GM12892 (cell line): ENCODE data around the gene KRTAP4-9.

Source experiments
- POLR2A ChIP-seq: IDR thresholded peaks from 2 replicates; pipeline ENCODE4 v1.6.1; 2011; ENCODE audit warnings: low read depth, low read length, control low read depth
- POLR2AphosphoS5 ChIP-seq: IDR thresholded peaks from 2 replicates; pipeline ENCODE4 v1.6.1; 2011; ENCODE audit warnings: low read depth, low read length, control low read depth
- TAF1 ChIP-seq: IDR thresholded peaks from 2 replicates; pipeline ENCODE4 v1.6.1; 2011; ENCODE audit warnings: low read depth, mild to moderate bottlenecking, control low read depth, low read length, borderline replicate concordance

- TF ChIP-seq POLR2AphosphoS5: no peak
- no peak for TF ChIP-seq TAF1
- TF ChIP-seq POLR2A: no peak
Measured at GRCh38 chr17:41126412-41126811, 21.2 kb downstream of the KRTAP4-9 start.
